SKM-1 (cell line): Measurements from ENCODE around the gene CRPPA.
"Not testable (repeated sequence)": the region's sequence is repeated elsewhere in the genome, so short reads cannot be mapped to it uniquely, and the experiment has no call there.

Source experiments
- DNase-seq: peaks from one replicate; lab custom pipeline; 2025; ENCODE audit not compliant: unreplicated experiment; lab: John Stamatoyannopoulos, UW

CRPPA gene

DNA sequence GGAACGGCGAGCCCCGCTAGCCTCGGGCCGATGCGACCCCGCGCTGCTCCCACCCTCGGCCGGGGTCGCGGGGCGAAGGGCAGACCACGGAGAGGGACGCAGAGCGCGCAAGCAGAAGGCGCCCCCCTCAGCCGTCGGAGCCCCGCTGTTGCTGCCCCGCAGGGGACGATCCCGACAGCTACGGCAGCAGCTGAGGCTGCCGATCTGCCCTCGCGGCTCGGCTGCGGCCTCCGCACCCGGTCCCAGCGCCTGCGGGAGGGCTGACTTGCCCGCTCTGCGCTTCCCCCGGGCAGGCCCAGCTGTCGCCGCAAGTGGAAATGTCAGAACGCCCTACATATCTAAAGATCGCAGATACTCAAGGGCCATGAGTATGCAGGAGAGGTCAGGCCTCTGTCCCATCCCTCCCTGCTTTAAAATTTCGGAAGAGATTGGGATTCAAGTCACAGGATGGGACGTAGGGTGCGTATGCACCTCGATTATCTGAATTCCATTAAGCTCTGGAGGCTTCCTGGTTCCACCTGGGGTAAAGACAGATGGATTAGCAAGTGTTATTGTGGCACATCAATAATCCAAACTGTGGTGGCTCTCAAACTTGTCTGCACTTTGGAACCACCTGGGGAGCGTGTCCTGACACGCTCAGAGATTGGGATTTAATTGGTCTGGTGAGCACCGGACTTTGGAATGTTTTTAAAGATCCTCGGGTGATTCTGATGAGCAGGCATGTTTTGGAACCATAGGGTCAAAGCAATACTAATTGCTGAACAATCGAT is at the start of gene CRPPA:
Gene CRPPA (minus strand): TSS at position 206 of the 770 bp plus-strand sequence. CDS start 216 bp downstream, outside the sequence.
- DNase-seq = no peak

DNA sequence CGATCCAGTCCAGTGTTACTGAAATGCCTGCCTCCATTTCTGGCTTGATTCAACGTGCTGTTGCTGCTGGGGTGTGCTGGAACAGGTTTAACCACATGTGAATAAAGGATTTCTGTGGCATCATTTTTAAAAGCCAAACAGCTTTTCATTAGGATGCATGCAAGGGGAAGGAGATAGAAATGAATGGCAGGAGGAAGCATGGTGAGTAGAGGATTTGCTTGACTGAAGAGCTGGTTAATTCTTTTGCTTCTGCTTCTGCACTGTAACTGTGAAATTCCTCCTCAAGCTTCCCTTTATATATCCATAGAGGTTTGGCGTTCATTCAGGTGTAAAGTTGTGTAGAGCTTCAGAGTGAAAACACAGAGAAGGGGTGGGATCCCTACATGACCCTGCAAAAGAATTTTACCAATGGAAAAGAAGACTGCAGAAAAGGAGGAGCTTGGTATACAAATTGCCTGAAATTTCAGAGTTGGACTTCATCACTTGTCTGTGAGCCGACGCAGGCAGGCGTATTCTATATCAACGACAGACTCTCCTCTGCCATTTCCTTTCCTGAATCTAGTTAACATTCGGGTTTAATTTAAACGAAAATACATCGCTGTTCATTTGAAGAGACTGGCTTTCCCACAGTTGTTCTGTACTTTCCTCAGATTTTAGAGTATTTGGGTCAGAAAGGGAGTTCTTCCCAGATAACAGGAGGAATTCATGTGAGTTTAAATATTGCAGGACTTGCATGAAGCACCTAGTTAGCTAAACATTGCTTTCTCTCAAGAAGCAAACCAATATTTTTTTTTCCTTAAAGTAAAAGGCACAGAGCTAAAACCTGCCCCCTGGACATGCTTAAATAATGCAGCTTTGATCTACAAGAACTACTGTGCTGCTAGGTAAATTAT is 44.4 kb upstream of the CRPPA start, which contains the start of gene SOSTDC1:
Gene SOSTDC1 (minus strand): TSS at position 270 of the 893 bp plus-strand sequence. CDS start 70 bp downstream, at position 200.
- no peak for DNase-seq

DNA sequence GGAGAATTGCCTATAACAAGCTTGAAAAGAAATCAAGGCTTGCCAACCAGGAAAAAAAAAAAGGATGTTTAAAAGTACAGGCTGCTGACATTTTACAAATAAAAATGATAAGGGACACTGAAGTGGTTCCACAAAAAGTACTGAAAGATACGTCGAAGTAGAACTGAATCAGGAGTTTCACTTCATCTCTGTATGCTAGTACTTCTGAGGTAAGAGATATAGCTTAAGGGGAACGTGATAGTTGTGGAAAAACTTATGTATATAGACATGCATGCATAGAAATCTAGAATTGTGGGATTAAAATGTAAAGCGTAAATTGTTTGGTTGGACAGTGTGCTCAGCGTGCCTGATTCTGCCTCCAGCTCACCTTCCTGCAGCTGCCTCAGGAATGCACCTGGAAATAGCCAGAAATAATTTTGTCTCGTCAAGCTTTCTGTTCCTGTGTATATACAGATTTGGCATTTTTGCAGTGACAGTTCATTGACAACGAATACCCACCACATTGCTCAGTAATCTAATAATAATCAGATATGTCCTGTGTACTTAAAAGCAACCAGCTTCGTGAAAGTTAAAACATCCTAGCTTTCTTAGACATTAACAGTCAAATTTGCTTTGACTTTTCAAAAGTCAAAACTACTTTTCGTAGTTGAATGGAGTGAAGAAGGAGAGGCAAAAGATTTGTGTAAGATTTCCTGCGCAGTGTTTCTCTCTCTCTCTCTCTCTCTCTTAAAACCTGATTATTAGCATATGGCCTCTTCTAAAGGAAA is 42.8 kb upstream of the CRPPA start:
- no peak for DNase-seq

DNA sequence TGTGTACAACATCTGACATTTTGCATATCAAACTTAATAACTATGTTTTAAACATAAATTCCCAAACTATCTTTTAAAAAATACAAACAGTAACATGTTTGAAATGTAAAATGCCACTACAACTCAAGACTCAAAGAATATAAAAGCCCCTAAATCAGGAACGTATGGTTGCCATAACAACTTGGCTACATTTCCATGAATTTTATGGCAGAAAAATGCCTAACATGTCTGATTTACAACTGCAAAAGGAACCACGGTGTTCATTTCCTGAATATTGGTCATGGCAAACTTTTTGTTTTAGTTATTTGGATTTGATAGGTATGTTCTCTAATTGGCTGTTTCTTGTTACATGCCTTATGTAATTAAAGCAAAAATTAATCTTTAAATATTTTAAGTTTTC is 42.2 kb upstream of the CRPPA start:
- DNase-seq = no peak

DNA sequence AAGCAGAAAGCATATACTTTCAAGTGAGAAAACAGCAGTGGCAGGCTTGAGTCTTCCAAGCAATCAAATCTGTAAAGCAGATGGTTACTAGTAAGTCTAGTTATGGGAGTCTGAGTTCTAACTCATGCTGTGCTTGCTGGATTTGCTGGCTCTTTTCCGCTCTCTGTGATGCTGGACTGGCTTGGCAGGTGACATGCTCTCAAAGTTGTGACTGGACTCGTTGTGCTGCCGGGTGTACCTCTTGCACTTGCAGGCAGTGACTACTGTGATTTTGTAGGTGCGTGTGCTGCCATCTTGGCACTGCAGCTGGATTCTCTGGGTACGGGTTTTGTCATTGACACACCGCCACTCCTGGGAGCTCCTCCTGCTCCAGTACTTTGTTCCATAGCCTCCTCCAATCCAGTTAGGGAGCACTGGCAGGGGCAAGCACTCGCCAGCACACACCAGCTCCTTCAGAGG is 41.1 kb upstream of the CRPPA start:
- DNase-seq = no peak

DNA sequence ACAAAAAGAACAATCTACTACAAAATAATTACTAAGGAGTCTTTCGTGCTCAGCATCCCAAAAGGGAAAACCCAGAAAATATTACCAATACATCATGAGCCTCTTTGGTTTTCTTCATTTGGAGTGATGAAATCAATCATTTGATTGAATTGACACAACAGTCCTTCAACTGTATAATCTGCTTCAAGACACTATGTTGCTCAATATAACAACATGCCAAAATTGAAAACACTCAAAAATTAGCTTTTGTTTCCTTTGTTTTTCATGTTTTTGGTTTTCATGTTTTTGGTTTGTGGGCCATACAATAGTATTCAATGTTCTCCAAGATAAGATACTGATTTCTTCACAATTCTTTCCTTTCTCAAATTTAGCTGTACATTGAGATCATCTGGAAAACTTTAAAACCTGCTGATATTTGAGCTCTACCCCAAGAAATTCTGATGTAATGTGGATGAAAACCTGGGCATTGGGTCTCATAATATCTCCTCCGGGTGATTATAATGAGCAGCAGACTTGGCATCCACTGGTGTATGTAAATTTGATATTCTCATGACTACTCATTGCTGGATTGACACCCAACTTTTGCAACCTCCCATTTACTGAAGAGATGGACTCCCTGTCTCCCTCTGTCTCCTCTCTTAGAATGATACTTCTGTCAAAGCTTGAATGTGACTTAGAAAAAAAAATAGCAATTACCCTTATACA is 39.6 kb upstream of the CRPPA start:
- DNase-seq = no peak

DNA sequence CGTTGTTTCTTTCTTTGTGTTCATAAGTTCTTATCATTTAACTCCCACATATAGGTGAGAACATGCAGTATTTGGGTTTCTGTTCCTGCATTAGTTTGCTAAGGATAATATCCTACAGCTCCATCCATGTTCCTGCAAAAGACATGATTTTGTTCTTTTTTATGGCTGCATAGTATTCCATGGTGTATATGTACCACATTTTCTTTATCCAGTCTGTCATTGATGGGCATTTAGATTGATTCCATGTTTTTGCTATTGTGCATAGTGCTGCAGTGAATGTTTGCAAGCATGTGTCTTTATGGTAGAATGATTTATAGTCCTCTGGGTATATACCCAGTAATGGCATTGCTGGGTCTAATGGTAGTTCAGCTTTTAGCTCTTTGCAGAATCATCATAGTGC is 35.0 kb upstream of the CRPPA start:
- DNase-seq = not testable (repeated sequence)

DNA sequence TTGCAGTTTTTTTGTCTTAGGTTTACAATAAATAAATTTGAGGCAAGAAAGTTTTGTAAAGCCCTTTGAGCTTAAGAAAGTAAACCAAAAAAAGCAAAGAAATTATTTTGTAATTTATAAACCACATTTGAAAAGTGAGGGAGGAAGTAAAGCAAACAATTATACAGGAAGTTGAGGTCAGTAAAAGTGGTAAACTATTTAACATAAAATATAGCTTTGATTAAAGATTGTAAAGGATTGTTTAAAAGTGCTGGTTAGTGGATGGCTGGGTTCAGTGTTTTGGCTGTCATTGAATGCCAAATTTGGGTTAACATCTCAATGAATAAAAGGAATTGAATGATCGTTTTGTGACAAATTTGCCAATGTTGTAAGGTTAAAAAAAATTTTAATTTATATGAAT is 34.3 kb upstream of the CRPPA start:
- DNase-seq = no peak

DNA sequence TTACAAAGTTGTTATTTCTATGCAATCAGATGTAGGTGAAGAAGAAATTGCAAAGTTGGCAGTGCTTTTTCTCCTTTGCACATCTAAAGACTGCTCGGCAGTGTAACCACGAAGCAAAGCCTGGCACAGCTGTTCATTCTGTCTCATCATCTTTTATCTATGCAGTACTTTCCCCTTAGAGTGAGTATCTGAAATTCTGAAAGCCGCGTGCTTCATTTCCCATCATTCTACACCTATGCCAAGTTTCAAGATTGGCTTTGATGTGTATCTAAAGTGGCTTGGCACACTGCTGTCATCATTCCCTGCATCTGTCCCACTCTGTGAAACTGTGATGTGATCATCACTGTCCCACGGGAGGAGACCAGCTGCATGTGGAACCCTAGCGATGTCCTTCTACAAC is 29.0 kb upstream of the CRPPA start:
- no peak for DNase-seq

DNA sequence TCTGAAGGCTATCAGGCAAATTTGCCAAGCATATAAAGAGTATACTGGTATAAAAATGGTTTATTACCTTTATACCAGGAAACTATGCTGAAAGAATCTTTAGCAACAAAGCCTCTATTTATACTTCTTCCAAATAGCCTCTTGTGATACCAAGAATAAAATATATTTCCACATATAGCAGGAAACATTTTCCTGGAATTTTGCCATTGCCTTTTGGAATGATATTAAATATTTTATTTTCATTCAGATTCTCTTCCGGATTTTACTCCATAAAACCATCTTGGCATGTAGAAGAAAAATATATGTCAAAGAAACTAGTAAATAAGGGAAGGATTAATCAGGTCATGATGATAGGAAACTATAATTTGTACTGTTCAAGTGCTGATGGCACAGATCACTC is 26.5 kb upstream of the CRPPA start:
- DNase-seq = no peak

DNA sequence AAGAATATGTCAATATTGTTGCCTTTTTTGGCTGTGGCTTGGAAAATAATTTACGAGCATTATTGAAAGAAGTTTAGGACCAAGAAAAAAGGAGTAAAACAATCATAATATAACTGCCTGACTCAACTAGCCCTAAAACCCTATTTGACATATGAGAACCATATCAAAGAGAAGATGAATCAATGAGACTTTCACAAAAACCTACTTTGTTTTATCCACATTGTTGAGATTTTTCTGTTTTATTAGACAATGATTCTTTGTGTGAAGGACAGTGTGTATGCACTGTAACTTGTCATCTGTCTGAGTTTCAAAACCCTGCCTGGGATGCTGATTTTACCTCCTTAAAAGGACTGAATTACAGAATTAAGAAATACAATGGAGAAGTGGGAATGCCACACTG is 25.2 kb upstream of the CRPPA start:
- no peak for DNase-seq

DNA sequence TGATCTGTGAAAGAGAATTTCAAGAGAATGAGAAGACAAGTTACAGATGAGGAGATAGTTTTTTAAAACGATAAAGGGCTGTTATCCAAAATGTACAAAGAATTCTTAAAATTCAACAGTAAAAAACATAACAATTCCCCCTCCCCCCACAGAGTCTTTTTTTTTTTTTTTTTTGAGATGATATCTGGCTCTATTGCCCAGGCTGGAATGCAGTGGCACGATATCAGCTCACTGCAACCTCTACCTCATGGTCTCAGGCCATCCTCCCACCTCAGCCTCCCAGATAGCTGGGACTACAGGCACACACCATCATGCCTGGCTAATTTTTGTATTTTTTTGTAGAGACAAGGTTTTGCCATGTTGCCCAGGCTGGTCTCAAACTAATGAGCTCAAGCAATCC is 22.5 kb upstream of the CRPPA start:
- DNase-seq = not testable (repeated sequence)

DNA sequence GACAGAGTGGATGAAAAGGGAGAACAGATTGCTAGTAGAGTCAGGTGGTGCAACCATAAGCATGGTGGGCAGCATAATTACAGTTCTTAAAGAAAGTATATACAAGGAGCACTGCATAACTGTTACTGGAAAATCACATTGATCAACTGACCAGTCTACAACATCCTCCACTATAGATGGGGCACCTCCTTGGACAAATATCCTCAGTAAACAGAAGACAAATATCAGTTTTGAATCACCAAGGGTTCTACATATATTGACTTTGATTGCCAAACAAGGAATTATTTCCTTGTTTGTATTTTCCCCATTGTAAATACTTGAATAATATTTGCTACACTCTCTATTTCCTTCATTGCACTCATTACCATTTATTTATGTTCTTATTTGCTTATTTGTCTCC is 17.6 kb upstream of the CRPPA start:
- no peak for DNase-seq

DNA sequence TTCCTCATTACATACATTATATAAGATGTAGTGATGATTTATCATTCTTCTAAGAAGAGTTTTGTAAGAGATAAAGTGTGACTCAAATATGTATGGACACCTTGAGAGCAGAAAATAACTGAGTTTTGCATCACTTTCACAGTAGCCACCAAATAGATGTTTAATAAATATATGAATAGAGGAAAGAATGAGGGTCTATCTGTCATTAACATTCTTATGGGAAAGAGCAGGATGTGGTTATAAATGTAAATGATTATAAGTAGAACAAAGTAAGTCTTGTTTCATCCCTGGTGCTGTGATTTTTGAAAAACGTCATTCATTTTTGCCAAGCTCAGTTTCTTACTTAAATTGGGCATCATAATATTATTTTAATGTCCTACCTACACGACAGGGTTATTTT is 15.0 kb upstream of the CRPPA start:
- DNase-seq = no peak

DNA sequence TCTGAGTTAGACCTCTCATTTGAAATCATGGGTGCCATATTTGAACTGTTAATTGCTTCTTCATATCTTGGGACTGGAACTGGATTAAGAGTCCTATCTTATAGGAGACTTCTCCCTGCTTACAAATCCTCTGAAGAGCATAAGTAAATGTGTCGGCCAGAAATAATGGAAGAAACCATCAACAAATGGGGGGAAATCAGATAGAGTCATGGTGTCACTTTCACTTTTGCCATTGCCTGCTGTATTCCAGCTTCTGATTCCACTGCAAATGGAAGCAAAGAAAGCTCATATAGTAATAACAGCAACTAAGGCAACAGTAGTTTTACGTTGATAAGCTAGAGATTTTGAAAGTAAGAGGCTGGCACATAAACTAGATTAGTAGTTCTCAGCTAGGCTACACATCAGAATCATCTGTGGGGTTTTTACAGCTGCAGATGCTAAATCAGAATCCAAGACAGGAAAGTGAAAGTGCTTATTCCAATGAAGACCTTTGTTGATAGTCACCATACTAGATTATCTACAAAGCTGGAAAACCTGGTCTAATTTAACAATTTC is 12.3 kb upstream of the CRPPA start:
- no peak for DNase-seq

DNA sequence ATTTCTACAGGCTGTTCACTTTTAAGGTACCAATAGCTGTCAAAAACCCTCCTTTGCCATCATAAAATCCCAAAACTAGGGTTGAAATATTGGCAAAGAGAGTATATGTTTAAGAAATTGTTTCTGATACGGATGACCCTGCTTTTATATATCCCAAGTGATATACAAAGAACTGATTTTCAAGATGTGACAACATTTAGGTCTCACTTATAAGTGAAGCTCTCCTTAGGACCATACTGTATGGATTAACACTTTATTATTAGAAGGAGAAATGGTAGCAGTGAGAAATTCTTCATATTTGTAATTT is 11.0 kb upstream of the CRPPA start:
- DNase-seq = no peak

DNA sequence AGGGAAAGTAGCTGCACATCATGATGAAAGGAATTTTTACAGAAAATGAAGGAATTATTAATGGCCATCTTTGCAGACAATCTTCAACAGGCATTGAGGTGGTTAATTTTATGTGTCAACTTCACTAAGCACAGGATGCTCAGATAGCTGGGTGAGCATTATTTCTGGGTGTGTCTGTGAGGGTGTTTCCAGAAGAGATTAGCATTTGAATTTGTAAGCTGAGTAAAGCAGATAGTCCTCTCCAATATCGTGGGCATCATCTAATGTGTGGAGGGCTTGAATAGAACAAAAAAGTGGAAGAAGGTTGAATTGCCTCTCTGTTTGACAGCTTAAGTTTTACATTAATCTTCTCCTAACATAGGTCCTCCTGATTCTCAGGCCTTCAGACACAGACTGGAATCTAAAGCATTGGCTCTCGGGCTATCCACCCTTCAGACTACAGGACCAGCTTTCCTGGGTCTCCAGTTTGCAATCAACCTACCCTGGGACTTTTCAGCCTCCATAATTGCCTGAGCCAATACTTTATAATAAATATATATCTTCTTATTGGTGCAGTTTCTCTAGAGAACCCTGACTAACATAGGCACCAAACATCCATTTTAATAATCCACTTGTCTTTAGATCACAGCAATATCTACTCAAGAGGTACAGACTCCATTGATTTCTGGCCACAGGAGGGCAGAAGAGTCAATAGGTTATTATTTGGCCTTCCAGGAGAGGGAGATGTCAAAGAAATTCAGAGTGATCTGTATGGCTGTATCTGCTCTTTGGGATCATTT is 10.5 kb upstream of the CRPPA start:
- DNase-seq = no peak

DNA sequence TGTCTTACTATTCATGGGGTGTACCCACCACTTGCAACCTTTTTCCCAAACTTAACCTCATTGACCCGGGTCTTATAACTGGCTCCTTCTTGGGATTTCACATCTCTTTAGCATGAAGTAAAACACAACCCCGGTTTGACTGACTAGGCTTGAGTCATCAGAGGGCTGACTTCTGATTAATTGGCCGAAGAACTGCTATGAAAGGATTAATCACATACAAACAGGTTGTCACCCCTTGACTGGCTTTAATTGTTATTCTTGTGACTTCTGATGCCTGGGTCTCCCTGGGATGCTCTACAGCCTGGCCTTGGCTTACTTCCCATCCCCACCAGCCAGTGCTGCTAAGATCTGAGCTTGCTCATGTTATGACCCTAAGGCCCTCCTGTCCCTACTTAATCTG is 8.8 kb upstream of the CRPPA start:
- DNase-seq = no peak

DNA sequence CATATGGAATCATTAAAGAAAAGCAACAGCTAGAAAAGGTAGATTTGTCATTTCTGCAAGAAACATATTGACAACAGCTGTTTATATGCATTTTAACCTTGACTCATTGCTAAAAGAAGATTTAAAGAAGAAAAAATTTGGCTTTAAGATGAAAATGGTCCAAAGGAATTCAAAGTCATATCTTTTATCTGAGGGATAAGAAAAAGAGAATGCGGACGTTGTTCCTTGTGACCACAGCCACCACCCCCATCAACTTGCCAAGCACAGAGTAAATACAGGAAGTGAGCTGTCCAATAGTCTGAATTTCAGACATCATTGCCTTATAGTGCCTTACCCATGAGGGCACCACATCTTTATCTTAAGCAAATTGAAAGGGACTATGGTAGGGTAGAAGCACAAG is 7.3 kb upstream of the CRPPA start:
- no peak for DNase-seq

DNA sequence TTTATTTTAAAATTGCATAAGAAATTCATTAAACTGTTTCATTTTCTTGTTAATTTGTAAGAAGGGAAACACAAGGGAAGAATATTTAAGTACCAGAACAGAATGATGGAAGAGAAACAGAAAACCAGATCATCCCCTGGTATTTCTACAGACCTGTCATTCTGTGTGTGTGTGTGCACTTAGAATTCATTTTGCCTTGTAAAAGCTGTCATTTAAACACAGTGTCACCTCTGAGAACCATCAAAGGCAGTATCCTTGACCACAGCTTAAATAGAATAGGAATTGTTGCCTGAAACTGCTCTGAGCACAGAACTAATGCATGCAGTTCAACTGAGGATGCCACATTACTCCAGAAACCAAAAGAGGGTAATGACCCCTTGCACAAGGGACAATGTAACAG is 6.8 kb upstream of the CRPPA start:
- no peak for DNase-seq
